Measurements from ENCODE around the gene DEGS2.

The DEGS2 gene

GRCh38 chr14:100108840-100109593 lies 50.4 kb downstream of the DEGS2 start:
- no peak for DNase-seq

- peak in 1 of 2 experiments; percentile 61 for DNase-seq
These were observed 51.2 kb downstream of the DEGS2 start for GRCh38 chr14:100108042-100108825.

DNA sequence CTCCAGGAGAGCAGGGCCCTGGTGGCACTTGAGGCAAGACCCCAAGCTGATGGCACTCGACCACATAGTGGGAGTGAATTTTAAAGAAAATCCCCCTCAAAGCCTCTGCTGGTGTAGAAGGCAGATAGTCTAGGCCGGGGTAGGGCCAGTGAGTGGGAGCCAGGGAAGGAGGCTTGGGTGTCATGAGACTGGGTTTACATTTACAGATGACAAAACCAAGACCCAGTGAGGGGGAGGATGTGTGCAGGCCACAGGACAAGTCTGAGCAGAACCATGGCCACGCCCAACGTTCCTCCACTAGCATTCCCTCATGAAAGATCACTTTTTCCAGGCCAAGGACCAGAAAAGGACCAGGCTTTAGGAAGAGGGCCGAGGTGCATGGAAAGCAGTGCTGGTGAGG lies 52.2 kb downstream of the DEGS2 start:
- no peak for DNase-seq

GRCh38 chr14:100106250-100107112 lies 53.0 kb downstream of the DEGS2 start:
- no peak for DNase-seq

DNA sequence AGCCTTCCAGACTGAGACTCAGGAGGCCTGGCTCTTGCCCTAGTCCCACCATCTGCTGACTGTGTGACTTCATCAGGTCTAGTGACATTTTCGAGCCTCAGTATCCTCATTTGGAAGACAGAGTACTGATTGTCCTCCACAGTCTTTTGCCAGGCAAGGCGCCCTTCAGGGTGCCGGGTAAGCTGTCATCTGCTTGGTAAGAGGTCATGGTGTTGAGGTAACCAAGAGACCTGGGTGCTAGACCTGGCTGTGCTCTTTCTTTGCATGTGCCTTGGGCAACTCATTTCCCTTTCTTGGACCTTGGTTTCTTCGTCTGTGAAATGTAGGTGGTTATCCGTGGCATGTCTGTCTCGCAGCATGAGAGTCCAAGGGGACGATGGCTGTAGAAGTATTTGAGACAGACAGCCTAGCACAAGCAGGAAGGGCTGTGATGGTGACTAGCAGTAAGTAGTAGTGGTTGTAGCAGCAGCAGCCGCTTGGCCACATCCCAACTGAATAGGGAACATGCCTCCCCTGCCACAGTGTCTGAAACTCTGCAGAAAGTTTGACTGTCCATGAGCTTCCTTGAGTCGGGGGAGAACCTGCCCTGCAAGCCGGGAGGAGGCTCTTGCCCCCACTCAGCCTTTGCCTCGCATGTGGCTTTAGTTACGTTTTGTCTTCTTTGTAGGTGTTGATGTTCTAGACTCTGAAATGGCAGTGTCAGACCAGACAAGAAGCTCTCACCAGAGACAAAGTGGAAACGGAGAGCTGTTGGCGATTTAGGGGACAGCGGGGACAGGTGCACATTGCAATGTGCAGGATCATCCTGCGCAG lies 53.9 kb downstream of the DEGS2 start:
- DNase-seq, result no peak

DNA sequence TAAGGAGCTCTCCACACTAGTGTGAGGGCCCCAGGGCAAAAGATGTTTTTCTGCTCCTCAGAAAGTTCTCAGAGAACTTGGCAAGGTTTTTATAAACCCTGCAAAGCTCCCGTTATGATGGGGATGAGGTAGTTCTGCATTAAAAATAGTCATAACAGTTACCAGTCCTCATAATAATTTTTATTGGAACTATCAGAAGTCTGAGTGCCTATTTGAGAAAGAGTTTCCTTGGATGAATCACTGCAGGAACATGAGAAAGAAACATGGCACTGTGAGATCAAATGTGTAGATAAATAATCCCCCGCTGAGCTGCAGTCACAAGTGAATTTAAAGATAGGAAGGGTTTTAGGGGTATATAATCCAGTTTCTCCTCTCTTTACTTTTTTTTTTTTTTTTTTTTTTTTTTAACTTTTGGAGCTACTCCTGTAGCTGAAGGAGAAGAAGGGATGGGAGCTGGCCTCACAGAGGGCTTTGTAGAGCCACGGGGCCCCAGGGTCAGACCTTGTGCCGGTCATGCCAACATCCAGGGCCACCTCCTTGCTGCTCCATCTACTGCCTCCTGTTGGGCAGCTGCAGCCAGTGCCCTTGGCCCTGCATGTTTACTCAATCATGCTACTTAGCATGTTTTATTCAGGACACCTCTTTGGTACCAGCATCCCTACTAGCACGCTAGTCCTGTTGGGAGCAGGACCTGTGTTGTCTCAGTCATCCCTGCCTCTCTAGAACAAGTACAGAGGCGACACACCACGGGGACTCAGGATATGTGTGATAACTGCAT lies 54.7 kb downstream of the DEGS2 start:
- DNase-seq, result no peak

- no peak for DNase-seq
These were observed 55.5 kb downstream of the DEGS2 start for GRCh38 chr14:100104006-100104352.

DNA sequence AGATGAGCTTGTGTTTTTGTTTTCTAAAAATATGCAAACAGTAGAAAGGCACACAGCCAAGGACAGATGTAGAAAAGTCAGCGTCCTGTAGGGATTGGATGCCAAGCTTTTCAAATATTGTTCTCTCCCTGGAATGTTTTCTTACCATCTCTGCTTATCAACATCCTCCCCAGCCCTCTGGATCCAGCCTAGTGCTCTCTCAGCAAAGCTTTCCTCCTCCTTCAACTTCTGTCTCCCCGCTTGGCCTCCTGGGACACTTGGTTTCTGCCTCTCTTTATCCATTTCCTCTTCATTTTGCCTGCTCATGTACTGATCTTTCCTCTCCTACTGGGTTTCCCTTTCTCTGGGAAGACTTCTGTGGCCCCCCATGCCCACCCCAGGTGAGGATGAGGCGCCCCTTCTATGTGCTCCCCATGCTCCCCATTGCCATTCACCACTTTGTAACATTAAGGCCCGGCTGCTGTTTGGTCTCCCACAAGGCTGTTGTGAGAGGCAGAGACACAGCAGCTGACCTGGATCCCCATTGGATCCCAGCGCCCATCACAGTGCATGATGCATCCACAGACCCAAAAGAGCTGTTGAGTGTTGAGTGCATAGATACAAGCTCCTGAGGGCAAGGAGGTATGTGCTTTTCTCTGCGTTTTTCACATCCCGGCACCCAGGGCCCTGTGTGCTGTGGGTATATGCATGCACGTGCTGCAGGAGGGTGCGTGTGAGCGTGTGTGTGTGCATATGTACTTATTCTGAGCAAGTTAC lies 56.0 kb downstream of the DEGS2 start:
- no peak for DNase-seq

GRCh38 chr14:100102156-100102785 lies 57.2 kb downstream of the DEGS2 start:
- DNase-seq, result no peak

- DNase-seq, result no peak
These were observed 59.3 kb downstream of the DEGS2 start for GRCh38 chr14:100100032-100100703.

- DNase-seq, result no peak
These were observed 61.3 kb downstream of the DEGS2 start for GRCh38 chr14:100098171-100098570.

DNA sequence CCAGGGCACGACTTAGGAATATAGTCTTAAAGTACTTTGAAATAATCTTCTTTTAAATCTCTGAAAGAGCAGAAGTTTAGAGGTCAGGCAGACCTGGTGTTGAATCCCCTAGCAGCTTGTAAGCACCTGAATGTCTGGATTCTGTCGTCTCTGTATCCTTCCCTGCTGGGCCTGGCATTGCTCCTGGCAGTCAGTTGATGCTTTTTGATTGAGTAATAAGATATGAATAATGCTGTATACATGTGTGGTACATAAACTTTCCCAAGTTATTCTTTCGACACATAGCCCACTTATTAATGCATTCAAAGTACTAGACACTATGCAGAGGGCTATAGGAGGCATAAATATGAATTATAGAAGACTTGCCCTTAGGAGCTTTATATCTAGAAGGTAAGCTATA lies 62.8 kb downstream of the DEGS2 start:
- DNase-seq, result peak in 1 of 2 experiments; percentile 32

All from SW 1271 (cell line).